Measurements from ENCODE around the gene COPG1.
A peak's percentile ranks its signal among the peaks of the same experiment; 100 is the strongest.
"Not testable (repeated sequence)": the region's sequence is repeated elsewhere in the genome, so short reads cannot be mapped to it uniquely, and the experiment has no call there.

Gene COPG1, protein sequence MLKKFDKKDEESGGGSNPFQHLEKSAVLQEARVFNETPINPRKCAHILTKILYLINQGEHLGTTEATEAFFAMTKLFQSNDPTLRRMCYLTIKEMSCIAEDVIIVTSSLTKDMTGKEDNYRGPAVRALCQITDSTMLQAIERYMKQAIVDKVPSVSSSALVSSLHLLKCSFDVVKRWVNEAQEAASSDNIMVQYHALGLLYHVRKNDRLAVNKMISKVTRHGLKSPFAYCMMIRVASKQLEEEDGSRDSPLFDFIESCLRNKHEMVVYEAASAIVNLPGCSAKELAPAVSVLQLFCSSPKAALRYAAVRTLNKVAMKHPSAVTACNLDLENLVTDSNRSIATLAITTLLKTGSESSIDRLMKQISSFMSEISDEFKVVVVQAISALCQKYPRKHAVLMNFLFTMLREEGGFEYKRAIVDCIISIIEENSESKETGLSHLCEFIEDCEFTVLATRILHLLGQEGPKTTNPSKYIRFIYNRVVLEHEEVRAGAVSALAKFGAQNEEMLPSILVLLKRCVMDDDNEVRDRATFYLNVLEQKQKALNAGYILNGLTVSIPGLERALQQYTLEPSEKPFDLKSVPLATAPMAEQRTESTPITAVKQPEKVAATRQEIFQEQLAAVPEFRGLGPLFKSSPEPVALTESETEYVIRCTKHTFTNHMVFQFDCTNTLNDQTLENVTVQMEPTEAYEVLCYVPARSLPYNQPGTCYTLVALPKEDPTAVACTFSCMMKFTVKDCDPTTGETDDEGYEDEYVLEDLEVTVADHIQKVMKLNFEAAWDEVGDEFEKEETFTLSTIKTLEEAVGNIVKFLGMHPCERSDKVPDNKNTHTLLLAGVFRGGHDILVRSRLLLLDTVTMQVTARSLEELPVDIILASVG

DNA sequence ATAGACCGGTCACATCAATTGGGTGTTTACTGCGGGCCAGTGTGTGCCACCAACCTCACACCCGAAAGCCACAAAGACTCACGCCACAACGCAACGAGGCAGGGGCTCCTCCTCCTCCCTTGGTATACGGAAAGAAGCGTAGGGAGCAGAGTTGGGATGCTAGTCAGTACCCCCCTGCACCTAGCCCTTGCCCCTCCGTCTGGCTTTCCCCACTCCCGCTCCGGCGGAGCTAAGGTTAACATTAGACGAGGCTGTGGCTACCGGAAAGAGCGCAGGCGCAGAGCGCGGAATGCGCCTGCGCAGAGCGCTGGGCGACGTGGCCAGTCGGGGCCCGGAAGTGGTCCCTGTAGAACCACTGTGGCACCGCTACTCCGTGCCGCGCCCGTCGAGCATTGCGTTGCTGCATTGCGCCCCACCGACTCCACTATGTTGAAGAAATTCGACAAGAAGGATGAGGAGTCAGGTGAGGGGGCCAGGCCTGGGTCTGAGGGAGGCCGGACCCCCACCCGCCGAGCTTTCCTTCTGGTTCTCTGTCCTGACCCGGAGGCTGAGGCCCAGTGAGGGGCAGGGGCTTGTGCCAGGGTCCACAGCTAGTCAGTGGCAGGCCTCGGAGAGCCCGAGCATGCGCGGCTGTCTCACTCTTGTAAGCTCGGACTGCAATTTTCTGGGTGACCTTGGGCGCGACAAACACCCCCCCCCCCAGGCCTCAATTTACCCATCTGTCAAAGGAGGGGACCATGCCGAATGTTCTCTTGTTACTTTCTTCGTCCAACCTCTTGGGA, at the start of gene COPG1:
Gene COPG1 (plus strand): TSS at position 323 of the 782 bp plus-strand sequence. CDS start 104 bp downstream, at position 427.
- Histone ChIP-seq H3K9me3 (ENCODE audit: control insufficient read depth in 5 of 5, low read length in 5 of 5) (no peaks in the 10 kb centered on the region), H3K36me3 (ENCODE audit: control insufficient read depth in 5 of 5, insufficient read depth in 5 of 5, low read length in 5 of 5) (peaks cover 7 to 26% (median 22%) of the 10 kb centered on the region in 5 donors), H3K9ac (ENCODE audit: low read length in 5 of 5) (peak within 1 kb of the TSS; percentile 83 to 99 (median 96)), H3K4me1 (ENCODE audit: control insufficient read depth in 5 of 5, insufficient read depth in 5 of 5, low read length in 5 of 5) (peaks cover 0 to 39% (median 37%) of the 10 kb centered on the region in 5 donors), H3K27me3 (ENCODE audit: control insufficient read depth in 5 of 5, insufficient read depth in 4 of 5, low read length in 5 of 5) (no peaks in the 10 kb centered on the region), H3K27ac (ENCODE audit: low read depth, low read length) (peak within 1 kb of the TSS; percentile 94), H3K4me3 (ENCODE audit: low read depth in 1 of 5, low read length in 5 of 5) (peak within 1 kb of the TSS; percentile 96 to 100 (median 99))

DNA sequence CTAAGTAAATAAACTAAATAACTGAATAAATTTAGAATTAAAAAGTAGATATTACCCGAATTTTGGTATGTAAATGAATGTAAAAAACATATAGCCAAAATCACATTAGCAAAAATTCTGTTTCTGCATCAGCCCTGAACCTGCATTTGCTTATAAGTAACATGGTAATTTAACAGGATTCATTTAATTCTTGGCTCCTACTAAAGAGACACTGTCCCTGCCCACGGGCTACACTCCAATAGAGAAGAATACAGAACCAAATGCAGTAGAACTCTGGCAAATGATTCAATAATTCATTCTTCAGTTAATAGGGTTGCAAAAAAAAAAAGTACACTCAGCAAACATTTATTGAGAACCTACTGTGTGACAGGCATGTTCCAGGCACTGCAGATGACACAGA, 44.9 kb upstream of the COPG1 start:
- Histone ChIP-seq H3K27ac (ENCODE audit: low read depth, low read length) (no peak overlapping the region), H3K27me3 (ENCODE audit: control insufficient read depth in 5 of 5, insufficient read depth in 4 of 5, low read length in 5 of 5) (no peaks in the 10 kb centered on the region), H3K4me1 (ENCODE audit: control insufficient read depth in 5 of 5, insufficient read depth in 5 of 5, low read length in 5 of 5) (peaks cover 0 to 8% (median 6%) of the 10 kb centered on the region in 5 donors), H3K4me3 (ENCODE audit: low read depth in 1 of 5, low read length in 5 of 5) (no peak overlapping the region), H3K9ac (ENCODE audit: low read length in 5 of 5) (no peak overlapping the region), H3K36me3 (ENCODE audit: control insufficient read depth in 5 of 5, insufficient read depth in 5 of 5, low read length in 5 of 5) (no peaks in the 10 kb centered on the region), H3K9me3 (ENCODE audit: control insufficient read depth in 5 of 5, low read length in 5 of 5) (no peaks in the 10 kb centered on the region)

DNA sequence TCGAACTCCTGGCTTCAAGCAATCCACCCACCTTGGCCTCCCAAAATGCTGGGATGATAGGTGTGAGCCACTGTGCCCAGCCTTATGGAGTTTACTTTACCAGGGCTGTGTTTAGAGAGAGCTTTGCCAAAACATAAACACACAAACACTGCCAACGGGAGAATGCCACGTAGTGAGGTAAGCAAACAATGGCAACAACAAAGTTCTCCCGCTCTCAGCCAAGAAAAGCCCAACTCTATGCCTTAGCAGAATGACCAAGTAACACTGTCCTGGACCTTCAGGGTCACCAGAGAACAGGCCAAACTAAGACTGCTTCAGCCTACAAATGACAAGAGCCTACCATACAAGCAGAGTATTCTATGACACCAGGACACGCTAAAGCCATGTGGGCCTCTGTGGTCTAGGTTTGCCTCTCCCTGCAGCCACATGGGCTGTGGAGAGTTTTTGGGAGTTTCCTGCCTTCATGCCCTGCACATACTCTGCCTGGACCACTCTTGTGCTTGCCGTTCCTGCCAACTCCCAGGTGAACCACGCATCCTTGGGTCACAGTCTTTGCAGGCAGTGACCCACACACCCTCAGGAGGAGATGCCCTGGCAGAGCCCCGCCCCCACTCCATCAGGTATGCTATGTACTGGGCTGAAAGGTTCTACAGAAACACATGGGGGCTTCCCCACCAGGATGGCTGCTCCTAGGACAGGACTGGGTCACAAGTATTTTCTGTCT, 44.1 kb upstream of the COPG1 start:
- Histone ChIP-seq H3K27me3 (ENCODE audit: control insufficient read depth in 5 of 5, insufficient read depth in 4 of 5, low read length in 5 of 5) (no peaks in the 10 kb centered on the region), H3K9me3 (ENCODE audit: control insufficient read depth in 5 of 5, low read length in 5 of 5) (no peaks in the 10 kb centered on the region), H3K4me3 (ENCODE audit: low read depth in 1 of 5, low read length in 5 of 5) (no peak overlapping the region), H3K36me3 (ENCODE audit: control insufficient read depth in 5 of 5, insufficient read depth in 5 of 5, low read length in 5 of 5) (no peaks in the 10 kb centered on the region), H3K4me1 (ENCODE audit: control insufficient read depth in 5 of 5, insufficient read depth in 5 of 5, low read length in 5 of 5) (peaks cover 0 to 8% (median 6%) of the 10 kb centered on the region in 5 donors), H3K9ac (ENCODE audit: low read length in 5 of 5) (no peak overlapping the region), H3K27ac (ENCODE audit: low read depth, low read length) (no peak overlapping the region)

DNA sequence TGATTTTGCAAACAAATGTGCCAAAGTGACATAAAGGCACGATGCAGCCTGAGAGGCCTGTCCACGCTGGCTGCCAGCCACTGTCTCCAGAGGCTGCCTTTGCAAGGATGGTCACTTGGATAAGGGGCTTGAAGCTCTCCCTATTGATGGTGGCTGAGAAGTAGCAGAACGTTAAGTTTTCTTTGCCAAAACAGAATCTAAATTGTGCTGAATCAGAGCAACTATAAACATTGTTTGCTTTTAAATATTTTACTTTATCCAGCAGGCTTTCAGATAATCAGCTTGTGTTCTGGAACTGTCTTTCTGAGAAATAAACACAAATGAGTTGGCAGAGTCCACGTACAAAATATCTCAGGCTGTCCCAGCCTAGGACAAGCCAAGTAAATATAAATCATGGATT, 41.9 kb upstream of the COPG1 start:
- H3K9ac ChIP-seq (ENCODE audit: low read length in 5 of 5): peak overlapping the region in 1 of 5 donors; percentile 3
- no peaks in the 10 kb centered on the region for H3K36me3 ChIP-seq (ENCODE audit: control insufficient read depth in 5 of 5, insufficient read depth in 5 of 5, low read length in 5 of 5)
- no peaks in the 10 kb centered on the region for H3K27me3 ChIP-seq (ENCODE audit: control insufficient read depth in 5 of 5, insufficient read depth in 4 of 5, low read length in 5 of 5)
- no peaks in the 10 kb centered on the region for H3K9me3 ChIP-seq (ENCODE audit: control insufficient read depth in 5 of 5, low read length in 5 of 5)
- H3K27ac ChIP-seq (ENCODE audit: low read depth, low read length): peak overlapping the region; percentile 63
- H3K4me1 ChIP-seq (ENCODE audit: control insufficient read depth in 5 of 5, insufficient read depth in 5 of 5, low read length in 5 of 5): peaks cover 2 to 17% (median 14%) of the 10 kb centered on the region in 5 donors
- no peak overlapping the region for H3K4me3 ChIP-seq (ENCODE audit: low read depth in 1 of 5, low read length in 5 of 5)

DNA sequence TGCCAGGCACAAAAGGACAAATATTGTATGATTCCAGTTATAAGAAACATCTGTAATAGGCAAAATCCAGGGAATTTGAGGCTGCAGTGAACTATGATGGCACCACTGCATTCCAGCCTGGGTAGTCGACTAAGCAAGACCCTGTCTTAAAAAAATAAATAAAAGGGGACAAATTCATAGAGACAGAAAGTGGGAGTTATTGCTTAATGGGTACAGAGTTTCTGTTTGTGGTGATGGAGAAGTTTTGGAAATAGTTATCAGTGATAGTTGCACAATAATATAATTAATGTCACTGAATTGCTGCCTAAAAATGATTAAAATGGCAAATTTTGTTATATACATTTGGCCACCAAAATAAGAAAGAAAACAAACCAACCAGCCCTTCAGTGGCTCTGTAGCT, 38.1 kb upstream of the COPG1 start:
- H3K9me3 ChIP-seq (ENCODE audit: control insufficient read depth in 5 of 5, low read length in 5 of 5): no peaks in the 10 kb centered on the region
- peaks cover 2 to 17% (median 14%) of the 10 kb centered on the region in 5 donors for H3K4me1 ChIP-seq (ENCODE audit: control insufficient read depth in 5 of 5, insufficient read depth in 5 of 5, low read length in 5 of 5)
- no peak overlapping the region for H3K9ac ChIP-seq (ENCODE audit: low read length in 5 of 5)
- peak overlapping the region; percentile 51 for H3K27ac ChIP-seq (ENCODE audit: low read depth, low read length)
- H3K27me3 ChIP-seq (ENCODE audit: control insufficient read depth in 5 of 5, insufficient read depth in 4 of 5, low read length in 5 of 5): no peaks in the 10 kb centered on the region
- no peaks in the 10 kb centered on the region for H3K36me3 ChIP-seq (ENCODE audit: control insufficient read depth in 5 of 5, insufficient read depth in 5 of 5, low read length in 5 of 5)
- H3K4me3 ChIP-seq (ENCODE audit: low read depth in 1 of 5, low read length in 5 of 5): no peak overlapping the region

DNA sequence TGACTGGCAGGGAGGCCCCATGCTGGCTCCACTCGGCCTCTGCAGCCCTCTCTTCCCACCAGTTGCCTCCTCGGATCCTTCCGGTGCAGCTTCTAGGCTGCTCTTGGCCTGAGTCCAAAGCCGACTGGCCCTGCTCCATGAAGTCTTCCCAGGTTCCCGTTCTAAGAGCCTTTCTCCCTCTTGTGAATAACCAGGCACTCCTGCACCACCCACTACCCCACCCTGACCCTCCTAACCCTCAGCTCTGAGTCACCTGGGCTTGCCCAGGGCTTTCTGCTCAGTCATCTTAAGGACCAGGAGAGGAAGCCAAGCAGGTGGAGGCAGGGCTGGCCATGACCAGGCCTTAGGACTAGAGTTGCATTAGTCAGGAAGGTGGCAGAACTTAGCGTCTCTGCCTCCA, 37.6 kb upstream of the COPG1 start:
- Histone ChIP-seq H3K4me3 (ENCODE audit: low read depth in 1 of 5, low read length in 5 of 5) (no peak overlapping the region), H3K9me3 (ENCODE audit: control insufficient read depth in 5 of 5, low read length in 5 of 5) (no peaks in the 10 kb centered on the region), H3K27me3 (ENCODE audit: control insufficient read depth in 5 of 5, insufficient read depth in 4 of 5, low read length in 5 of 5) (no peaks in the 10 kb centered on the region), H3K36me3 (ENCODE audit: control insufficient read depth in 5 of 5, insufficient read depth in 5 of 5, low read length in 5 of 5) (no peaks in the 10 kb centered on the region), H3K4me1 (ENCODE audit: control insufficient read depth in 5 of 5, insufficient read depth in 5 of 5, low read length in 5 of 5) (peaks cover 2 to 17% (median 14%) of the 10 kb centered on the region in 5 donors), H3K27ac (ENCODE audit: low read depth, low read length) (peak overlapping the region; percentile 51), H3K9ac (ENCODE audit: low read length in 5 of 5) (no peak overlapping the region)

DNA sequence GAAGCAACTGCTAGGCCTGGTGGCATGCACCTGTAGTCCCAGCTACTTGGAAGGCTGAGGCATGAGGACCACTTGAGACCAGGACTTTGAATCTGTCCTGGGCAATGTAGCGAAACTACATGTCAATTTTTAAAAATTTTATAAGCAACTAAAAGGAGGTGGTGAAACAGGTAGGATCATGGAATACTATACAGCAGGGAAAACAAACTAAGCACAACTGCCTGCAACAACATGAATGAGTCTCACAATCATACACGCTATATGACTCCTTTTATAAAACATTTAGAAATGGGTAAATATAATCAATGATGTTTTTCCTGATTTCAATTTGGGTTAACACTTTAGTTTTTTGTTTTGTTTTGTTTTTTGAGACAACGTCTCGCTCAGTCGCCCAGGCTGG, 36.2 kb upstream of the COPG1 start:
- Histone ChIP-seq H3K27ac (ENCODE audit: low read depth, low read length) (no peak overlapping the region), H3K36me3 (ENCODE audit: control insufficient read depth in 5 of 5, insufficient read depth in 5 of 5, low read length in 5 of 5) (no peaks in the 10 kb centered on the region), H3K9ac (ENCODE audit: low read length in 5 of 5) (no peak overlapping the region), H3K4me1 (ENCODE audit: control insufficient read depth in 5 of 5, insufficient read depth in 5 of 5, low read length in 5 of 5) (peaks cover 2 to 10% (median 9%) of the 10 kb centered on the region in 5 donors), H3K9me3 (ENCODE audit: control insufficient read depth in 5 of 5, low read length in 5 of 5) (no peaks in the 10 kb centered on the region), H3K27me3 (ENCODE audit: control insufficient read depth in 5 of 5, insufficient read depth in 4 of 5, low read length in 5 of 5) (no peaks in the 10 kb centered on the region), H3K4me3 (ENCODE audit: low read depth in 1 of 5, low read length in 5 of 5) (no peak overlapping the region)

DNA sequence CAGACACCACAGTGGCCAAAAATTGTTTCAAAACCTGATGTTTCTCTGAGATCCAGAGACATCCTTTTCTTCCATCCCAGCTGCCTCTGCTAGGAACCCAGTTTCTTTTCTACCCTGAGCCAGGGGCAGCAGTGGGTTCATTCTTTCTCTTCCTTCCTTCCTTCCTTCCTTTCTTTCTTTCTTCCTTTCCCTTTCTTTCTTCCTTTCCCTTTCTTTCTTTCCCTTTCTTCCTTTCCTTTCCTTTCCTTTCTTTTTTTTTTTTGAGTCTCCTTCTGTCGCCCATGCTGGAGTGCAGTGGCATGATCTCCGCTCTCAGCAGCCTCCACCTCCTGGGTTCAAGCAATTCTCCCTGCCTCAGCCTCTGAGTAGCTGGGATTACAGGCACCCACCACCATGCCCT, 30.7 kb upstream of the COPG1 start:
- Histone ChIP-seq H3K4me3 (ENCODE audit: low read depth in 1 of 5, low read length in 5 of 5) (no peak overlapping the region), H3K4me1 (ENCODE audit: control insufficient read depth in 5 of 5, insufficient read depth in 5 of 5, low read length in 5 of 5) (no peaks in the 10 kb centered on the region), H3K27ac (ENCODE audit: low read depth, low read length) (no peak overlapping the region), H3K9me3 (ENCODE audit: control insufficient read depth in 5 of 5, low read length in 5 of 5) (no peaks in the 10 kb centered on the region), H3K36me3 (ENCODE audit: control insufficient read depth in 5 of 5, insufficient read depth in 5 of 5, low read length in 5 of 5) (no peaks in the 10 kb centered on the region), H3K27me3 (ENCODE audit: control insufficient read depth in 5 of 5, insufficient read depth in 4 of 5, low read length in 5 of 5) (no peaks in the 10 kb centered on the region), H3K9ac (ENCODE audit: low read length in 5 of 5) (no peak overlapping the region)

DNA sequence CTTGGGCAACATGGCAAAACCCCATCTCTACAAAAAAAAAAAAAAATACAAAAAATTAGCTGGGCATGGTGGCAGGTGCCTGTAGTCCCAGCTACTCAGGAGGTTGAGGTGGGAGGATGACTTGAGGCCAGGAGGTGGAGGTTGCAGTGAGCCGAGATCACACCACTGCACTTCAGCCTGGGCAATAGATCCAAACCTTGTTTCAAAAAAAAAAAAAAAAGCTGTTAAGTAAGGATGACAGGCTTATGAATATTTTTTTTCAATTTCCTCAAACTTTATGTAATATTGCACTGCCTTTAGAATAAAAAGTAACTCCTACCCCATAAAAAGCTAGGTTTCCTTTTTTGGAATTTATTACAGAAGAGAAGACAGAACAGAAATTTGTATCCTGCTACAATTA, 25.0 kb upstream of the COPG1 start:
- peak overlapping the region; percentile 93 for H3K27ac ChIP-seq (ENCODE audit: low read depth, low read length)

More for the DNA sequence above, 25.0 kb upstream of the COPG1 start:
- not testable (repeated sequence) for H3K4me3 ChIP-seq (ENCODE audit: low read depth in 1 of 5, low read length in 5 of 5); H3K27me3 ChIP-seq (ENCODE audit: control insufficient read depth in 5 of 5, insufficient read depth in 4 of 5, low read length in 5 of 5); H3K9me3 ChIP-seq (ENCODE audit: control insufficient read depth in 5 of 5, low read length in 5 of 5); H3K36me3 ChIP-seq (ENCODE audit: control insufficient read depth in 5 of 5, insufficient read depth in 5 of 5, low read length in 5 of 5)
- H3K4me1 ChIP-seq (ENCODE audit: control insufficient read depth in 5 of 5, insufficient read depth in 5 of 5, low read length in 5 of 5): peaks cover 14 to 48% (median 46%) of the 10 kb centered on the region in 5 donors
- H3K9ac ChIP-seq (ENCODE audit: low read length in 5 of 5): peak overlapping the region in 3 of 5 donors; percentile 60 to 63 (median 63)

Data from subcutaneous abdominal adipose tissue (tissue), 5 donors.